GM19023 (cell line): Measurements from ENCODE around the gene FKBP3.
"Not testable (repeated sequence)": the region's sequence is repeated elsewhere in the genome, so short reads cannot be mapped to it uniquely, and the experiment has no call there.

Experiments used
- ATAC-seq: cut with Tn5 transposase; IDR thresholded peaks from one replicate; pipeline ENCODE4 v1.9.1; 2021; ENCODE audit warnings: mild to moderate bottlenecking, moderate library complexity; ENCODE audit not compliant: unreplicated experiment

Gene FKBP3

GRCh38 chr14:45114327-45114726 is 20.0 kb downstream of the FKBP3 start:
- no peak for ATAC-seq

- no peak for ATAC-seq
These were observed 21.1 kb downstream of the FKBP3 start for GRCh38 chr14:45112896-45113781.

- no peak for ATAC-seq
These were observed 29.7 kb downstream of the FKBP3 start for GRCh38 chr14:45104561-45104960.

- ATAC-seq: no peak
These were observed 30.5 kb downstream of the FKBP3 start for GRCh38 chr14:45103806-45104205.

- ATAC-seq: no peak
These were observed 38.1 kb downstream of the FKBP3 start for GRCh38 chr14:45096218-45096617.

- no peak for ATAC-seq
These were observed 39.1 kb downstream of the FKBP3 start for GRCh38 chr14:45095143-45095542.

GRCh38 chr14:45094275-45094674 is 40.0 kb downstream of the FKBP3 start:
- ATAC-seq: no peak

- no peak for ATAC-seq
These were observed 42.6 kb downstream of the FKBP3 start for GRCh38 chr14:45091710-45092109.

- peak; percentile 70 for ATAC-seq
These were observed 44.5 kb downstream of the FKBP3 start for GRCh38 chr14:45089813-45090212.

GRCh38 chr14:45084946-45085346 is 49.3 kb downstream of the FKBP3 start:
- no peak for ATAC-seq

- ATAC-seq: peak; percentile 93
These were observed 50.1 kb downstream of the FKBP3 start, which contains the start of gene PRPF39 for GRCh38 chr14:45083976-45084722. Gene PRPF39, plus strand, starts transcription at chr14:45084116. Its CDS starts 11,124 bp downstream, at chr14:45095240.

- ATAC-seq: no peak
These were observed 50.7 kb downstream of the FKBP3 start for GRCh38 chr14:45083617-45083975.

GRCh38 chr14:45082420-45082819 is 51.9 kb downstream of the FKBP3 start:
- no peak for ATAC-seq

GRCh38 chr14:45081096-45081495 is 53.2 kb downstream of the FKBP3 start:
- ATAC-seq: not testable (repeated sequence)

- ATAC-seq: not testable (repeated sequence)
These were observed 53.8 kb downstream of the FKBP3 start for GRCh38 chr14:45080416-45080968.

GRCh38 chr14:45078323-45078722 is 56.0 kb downstream of the FKBP3 start:
- no peak for ATAC-seq

GRCh38 chr14:45073231-45073879 is 60.9 kb downstream of the FKBP3 start:
- no peak for ATAC-seq

GRCh38 chr14:45072126-45072525 is 62.2 kb downstream of the FKBP3 start:
- ATAC-seq: no peak

GRCh38 chr14:45070215-45070614 is 64.1 kb downstream of the FKBP3 start:
- ATAC-seq: no peak

GRCh38 chr14:45068396-45068795 is 65.9 kb downstream of the FKBP3 start:
- no peak for ATAC-seq

GRCh38 chr14:45066667-45067066 is 67.6 kb downstream of the FKBP3 start:
- no peak for ATAC-seq
